ENCODE results near the gene EFNA2.
A peak's percentile ranks its signal among the peaks of the same experiment; 100 is the strongest.

EFNA2 gene

DNA sequence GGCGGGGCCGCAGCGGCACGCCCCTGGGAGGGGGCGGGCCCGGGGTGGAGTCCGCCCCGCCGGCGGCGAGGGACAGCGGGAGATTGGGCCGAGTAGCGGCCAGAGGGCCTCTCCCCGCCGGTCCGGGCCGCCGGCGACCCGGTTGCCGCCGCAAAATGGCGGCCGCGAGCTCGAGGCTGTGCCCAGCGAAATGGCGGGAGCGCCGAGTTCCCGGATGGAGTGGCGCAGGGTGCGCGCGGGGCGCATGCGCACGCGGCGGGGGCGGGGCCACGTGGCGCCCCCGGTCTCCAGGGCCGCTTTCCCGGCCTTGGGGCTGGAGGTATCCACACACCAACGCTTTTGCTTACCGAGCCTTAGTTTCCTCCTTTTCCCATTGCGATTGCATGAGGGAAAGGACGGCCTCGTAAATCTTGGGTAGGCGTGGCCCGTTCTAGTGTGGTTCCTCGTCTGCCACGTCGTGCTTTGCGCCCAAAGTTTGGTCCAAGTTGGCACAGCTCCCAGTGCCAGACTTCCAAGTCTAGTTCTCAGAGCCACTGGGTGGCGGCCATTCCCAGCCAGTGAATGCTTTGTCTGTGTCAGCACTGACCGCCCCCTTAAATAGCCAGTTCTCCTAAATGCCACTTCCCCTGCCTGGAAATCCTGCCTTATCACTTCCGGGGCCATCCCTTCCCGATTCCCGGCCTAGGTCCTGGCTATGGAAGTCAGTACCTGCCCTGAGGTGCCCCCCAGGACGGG lies 16.0 kb upstream of the EFNA2 start:
- Mint-ChIP-seq H3K27ac (peak overlapping the region; percentile 97), H3K9me3 (no peaks in the 10 kb centered on the region), H3K4me3 (peak overlapping the region; percentile 84 to 90), H3K36me3 (peaks cover 39 to 49% of the 10 kb centered on the region in 2 donors), H3K4me1 (peaks cover 68 to 89% of the 10 kb centered on the region in 2 donors), H3K27me3 (no peaks in the 10 kb centered on the region)
- DNase-seq (peak; percentile 79), ATAC-seq (replicated peaks) (peak; percentile 22 to 28)

GRCh38 chr19:1270213-1270853 lies 15.3 kb upstream of the EFNA2 start:
- H3K9me3 Mint-ChIP-seq: no peaks in the 10 kb centered on the region
- DNase-seq (no peak), ATAC-seq (replicated peaks) (no peak)
- peak overlapping the region; percentile 97 for H3K27ac Mint-ChIP-seq
- H3K4me3 Mint-ChIP-seq: peak overlapping the region; percentile 84 to 90
- H3K4me1 Mint-ChIP-seq: peaks cover 63 to 84% of the 10 kb centered on the region in 2 donors
- H3K36me3 Mint-ChIP-seq: peaks cover 42 to 52% of the 10 kb centered on the region in 2 donors
- no peaks in the 10 kb centered on the region for H3K27me3 Mint-ChIP-seq

DNA sequence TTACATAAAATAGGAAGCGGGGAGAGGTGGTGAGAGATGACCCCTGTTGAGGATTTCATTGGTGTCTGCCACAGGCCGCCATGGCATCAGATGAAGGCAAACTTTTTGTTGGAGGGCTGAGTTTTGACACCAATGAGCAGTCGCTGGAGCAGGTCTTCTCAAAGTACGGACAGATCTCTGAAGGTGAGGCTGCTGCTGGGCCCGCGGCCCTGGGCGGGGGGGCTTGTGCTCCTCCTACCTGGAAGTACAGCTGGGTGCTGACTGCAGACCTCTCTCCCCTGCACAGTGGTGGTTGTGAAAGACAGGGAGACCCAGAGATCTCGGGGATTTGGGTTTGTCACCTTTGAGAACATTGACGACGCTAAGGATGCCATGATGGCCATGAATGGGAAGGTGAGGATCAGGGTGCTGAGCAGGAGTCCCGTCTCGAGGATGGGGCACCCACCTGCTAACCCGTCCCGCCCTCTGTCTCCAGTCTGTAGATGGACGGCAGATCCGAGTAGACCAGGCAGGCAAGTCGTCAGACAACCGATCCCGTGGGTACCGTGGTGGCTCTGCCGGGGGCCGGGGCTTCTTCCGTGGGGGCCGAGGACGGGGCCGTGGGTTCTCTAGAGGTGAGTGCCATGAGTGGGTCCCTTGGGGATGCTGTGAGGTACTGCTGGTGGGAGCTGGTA lies 14.7 kb upstream of the EFNA2 start:
- Mint-ChIP-seq H3K9me3 (no peaks in the 10 kb centered on the region), H3K27ac (peak overlapping the region; percentile 97), H3K4me3 (peak overlapping the region; percentile 84 to 90), H3K4me1 (peaks cover 58 to 77% of the 10 kb centered on the region in 2 donors), H3K36me3 (peaks cover 42 to 52% of the 10 kb centered on the region in 2 donors), H3K27me3 (no peaks in the 10 kb centered on the region)
- DNase-seq: no peak
- no peak for ATAC-seq (replicated peaks)

DNA sequence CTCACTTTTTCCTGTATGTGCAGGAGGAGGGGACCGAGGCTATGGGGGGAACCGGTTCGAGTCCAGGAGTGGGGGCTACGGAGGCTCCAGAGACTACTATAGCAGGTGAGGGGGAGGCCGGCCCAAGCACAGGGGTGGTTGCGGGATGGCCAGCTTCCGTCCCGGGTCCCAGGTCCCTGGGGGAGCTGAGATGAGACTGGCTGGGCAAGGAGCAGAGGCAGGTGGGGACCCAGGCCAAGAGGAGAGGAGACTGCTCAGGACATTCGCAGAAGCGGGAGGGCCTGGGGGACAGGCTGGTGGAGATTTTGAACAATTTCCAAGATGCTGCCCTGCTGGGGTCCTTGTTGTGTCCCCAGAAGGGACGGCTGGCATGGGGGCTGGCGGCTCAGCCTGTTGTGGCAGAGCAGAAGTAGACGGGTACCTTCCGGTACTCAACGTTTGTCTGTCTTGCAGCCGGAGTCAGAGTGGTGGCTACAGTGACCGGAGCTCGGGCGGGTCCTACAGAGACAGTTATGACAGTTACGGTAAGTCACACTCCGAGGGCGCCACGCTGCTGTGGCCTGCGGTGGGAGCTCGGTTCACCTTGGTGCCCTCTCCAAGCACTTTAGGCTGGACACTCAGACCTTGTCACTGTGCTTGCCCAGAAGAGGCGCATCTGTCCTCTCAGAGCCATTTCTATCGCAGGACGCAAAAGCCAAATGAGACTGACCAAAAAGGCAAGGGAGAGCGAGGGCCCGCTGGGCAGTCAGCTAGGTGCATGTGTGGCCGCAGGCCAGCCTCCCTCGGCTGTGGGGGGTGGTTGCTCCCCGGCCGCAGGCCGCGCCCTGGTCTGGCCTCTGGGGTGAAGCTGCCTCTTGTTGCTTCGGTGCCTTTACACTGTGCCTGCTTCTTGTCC lies 13.9 kb upstream of the EFNA2 start:
- H3K27me3 Mint-ChIP-seq: no peaks in the 10 kb centered on the region
- H3K4me1 Mint-ChIP-seq: peaks cover 59 to 79% of the 10 kb centered on the region in 2 donors
- H3K36me3 Mint-ChIP-seq: peaks cover 46 to 57% of the 10 kb centered on the region in 2 donors
- peak overlapping the region; percentile 97 for H3K27ac Mint-ChIP-seq
- no peaks in the 10 kb centered on the region for H3K9me3 Mint-ChIP-seq
- peak overlapping the region; percentile 84 to 90 for H3K4me3 Mint-ChIP-seq
- no peak for DNase-seq
- no peak for ATAC-seq (replicated peaks)

GRCh38 chr19:1272423-1273262 lies 13.0 kb upstream of the EFNA2 start:
- H3K9me3 Mint-ChIP-seq: no peaks in the 10 kb centered on the region
- DNase-seq: no peak
- H3K36me3 Mint-ChIP-seq: peaks cover 49 to 59% of the 10 kb centered on the region in 2 donors
- H3K4me1 Mint-ChIP-seq: peaks cover 55 to 79% of the 10 kb centered on the region in 2 donors
- no peak for ATAC-seq (replicated peaks)
- peak overlapping the region; percentile 6 to 25 for H3K4me3 Mint-ChIP-seq
- H3K27ac Mint-ChIP-seq: peak overlapping the region; percentile 25
- no peaks in the 10 kb centered on the region for H3K27me3 Mint-ChIP-seq

DNA sequence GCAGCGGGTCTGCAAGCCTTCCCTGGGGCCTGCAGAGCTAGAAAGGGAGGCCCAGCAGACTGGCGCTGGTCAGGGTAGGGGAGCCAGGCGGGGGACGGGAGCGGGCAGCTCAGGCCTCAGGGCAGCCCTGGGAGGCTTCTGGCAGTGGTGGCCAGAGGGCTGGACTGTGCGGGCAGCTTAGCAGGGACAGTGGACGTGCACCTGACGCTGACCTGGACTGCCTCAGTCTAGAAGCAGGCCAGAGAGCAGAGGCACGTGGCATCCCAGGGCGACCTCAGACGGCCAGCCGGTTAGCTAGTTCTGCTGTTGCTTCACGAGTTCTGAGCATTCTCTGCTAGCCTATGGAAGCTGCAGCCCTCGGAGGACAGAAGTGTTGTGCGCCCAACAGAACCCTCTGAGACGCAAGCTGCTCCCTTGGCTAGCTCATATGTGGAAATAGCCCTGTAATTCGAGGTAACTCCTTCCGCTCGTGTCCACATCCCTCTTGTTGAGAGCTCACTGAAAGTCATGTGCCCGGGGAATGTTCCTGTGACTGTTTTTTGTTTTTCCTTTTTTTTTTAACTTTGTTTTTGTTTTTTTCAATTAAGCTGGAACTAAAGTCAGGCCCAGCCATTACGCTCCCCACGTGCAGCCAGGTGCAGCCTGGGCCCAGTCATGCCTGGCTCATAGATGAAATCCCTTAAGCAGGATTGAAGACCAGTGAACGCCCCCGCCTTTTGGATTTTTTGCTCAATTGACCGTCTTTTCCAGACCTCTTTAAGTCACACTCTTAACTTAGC lies 12.2 kb upstream of the EFNA2 start:
- Mint-ChIP-seq H3K9me3 (no peaks in the 10 kb centered on the region), H3K4me3 (peak overlapping the region; percentile 75 to 93), H3K27me3 (no peaks in the 10 kb centered on the region), H3K27ac (peak overlapping the region; percentile 84), H3K4me1 (peaks cover 51 to 78% of the 10 kb centered on the region in 2 donors), H3K36me3 (peaks cover 55 to 65% of the 10 kb centered on the region in 2 donors)
- ATAC-seq (replicated peaks) (no peak), DNase-seq (no peak)

GRCh38 chr19:1274081-1274851 lies 11.4 kb upstream of the EFNA2 start:
- Mint-ChIP-seq H3K36me3 (peaks cover 58 to 67% of the 10 kb centered on the region in 2 donors), H3K27ac (peak overlapping the region; percentile 96), H3K27me3 (no peaks in the 10 kb centered on the region), H3K9me3 (no peaks in the 10 kb centered on the region), H3K4me3 (peak overlapping the region; percentile 87 to 93), H3K4me1 (peaks cover 46 to 71% of the 10 kb centered on the region in 2 donors)
- DNase-seq: no peak
- ATAC-seq (replicated peaks): no peak

DNA sequence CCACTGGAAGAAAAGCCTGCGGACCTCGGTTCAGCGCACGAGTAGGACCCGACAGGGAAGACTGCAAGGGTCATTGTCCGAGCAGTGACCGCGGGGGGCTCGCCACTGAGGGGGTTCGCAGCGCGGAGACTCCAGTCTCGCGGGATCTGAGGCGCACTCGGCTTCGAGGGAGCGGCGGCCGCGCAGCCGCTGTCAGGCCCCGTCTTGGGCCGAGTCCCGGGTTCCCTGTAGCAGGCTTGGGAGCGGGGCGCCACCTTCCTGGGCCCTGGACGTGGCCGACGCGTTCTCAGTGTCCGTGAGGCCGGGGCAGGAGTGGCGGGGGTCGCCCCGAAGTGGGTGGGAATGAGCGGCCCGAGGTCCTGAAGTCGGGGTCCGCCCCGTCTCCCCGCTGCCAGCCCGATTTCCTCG lies 10.8 kb upstream of the EFNA2 start:
- H3K36me3 Mint-ChIP-seq: peaks cover 62 to 71% of the 10 kb centered on the region in 2 donors
- peak overlapping the region; percentile 87 to 93 for H3K4me3 Mint-ChIP-seq
- DNase-seq (no peak), ATAC-seq (replicated peaks) (no peak)
- no peaks in the 10 kb centered on the region for H3K9me3 Mint-ChIP-seq
- H3K4me1 Mint-ChIP-seq: peaks cover 50 to 76% of the 10 kb centered on the region in 2 donors
- H3K27ac Mint-ChIP-seq: peak overlapping the region; percentile 96
- no peaks in the 10 kb centered on the region for H3K27me3 Mint-ChIP-seq

DNA sequence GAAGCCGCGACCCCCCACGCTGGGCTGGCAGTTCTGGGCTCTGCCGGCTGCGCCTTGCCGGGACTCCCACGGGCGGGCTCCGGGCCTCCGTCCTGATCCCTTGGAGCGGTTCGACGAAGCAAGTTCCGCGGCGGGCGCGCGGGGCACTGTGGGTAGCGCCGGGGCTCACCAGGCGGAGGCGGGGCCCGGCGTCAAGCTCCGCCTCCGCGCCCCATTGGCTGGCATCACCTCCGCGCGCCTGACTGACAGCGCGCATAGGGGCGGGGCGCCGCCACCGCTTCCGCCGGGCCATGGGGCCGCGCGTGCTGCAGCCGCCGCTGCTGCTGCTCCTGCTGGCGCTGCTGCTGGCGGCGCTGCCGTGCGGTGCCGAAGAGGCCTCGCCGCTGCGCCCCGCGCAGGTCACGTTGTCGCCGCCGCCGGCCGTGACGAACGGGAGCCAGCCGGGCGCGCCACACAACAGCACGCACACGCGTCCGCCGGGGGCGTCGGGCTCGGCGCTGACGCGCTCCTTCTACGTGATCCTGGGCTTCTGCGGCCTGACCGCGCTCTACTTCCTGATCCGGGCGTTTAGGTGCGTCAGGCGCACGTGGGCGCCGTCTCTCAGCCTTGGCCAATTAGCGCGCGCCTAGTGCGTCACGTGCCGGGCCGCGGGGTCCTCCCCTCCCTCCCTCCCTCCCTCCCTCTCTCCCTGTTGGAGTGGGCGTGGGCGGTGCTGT lies 10.3 kb upstream of the EFNA2 start, which contains the start of gene FAM174C:
Gene FAM174C (plus strand): TSS at position 271 of the 716 bp plus-strand sequence. CDS start 20 bp downstream, at position 291.
- Mint-ChIP-seq H3K27me3 (no peaks in the 10 kb centered on the region), H3K36me3 (peaks cover 63 to 71% of the 10 kb centered on the region in 2 donors), H3K27ac (peak within 1 kb of the TSS; percentile 98), H3K4me1 (peaks cover 51 to 76% of the 10 kb centered on the region in 2 donors), H3K9me3 (no peaks in the 10 kb centered on the region), H3K4me3 (peak within 1 kb of the TSS; percentile 90 to 93)
- peak; percentile 88 to 90 for ATAC-seq (replicated peaks)
- DNase-seq: peak; percentile 95

DNA sequence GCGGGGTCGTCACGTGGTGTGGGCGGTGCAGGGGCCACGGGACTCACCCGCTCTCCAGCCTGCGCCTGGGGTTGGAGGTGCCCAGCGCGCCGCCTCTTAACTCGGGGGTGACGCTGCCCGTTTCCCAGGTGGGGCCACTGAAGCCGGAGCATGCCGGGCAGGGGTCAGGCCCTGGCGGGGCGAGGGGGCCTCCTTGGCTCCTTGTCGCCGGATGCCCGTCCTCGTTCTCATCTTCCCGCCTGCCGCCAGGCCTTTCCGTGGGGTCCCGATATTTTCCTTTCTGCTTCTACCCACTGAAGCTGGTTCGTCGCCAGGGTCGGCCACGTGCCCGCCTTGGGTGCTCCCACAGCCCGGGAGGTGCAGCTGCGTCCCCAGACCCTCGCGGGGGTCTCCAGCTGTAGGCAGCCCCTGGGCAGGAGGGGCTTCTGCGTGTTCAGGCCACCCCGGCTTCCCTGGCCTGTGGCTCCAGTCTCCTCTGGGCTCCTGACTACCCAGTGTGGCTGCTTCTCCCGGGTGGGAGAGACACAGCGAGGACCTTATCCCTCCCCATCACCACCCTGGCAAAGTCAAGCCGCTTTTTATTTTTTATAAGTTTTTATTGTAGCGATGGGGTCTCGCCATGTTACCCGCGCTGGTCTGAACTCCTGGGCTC lies 9.6 kb upstream of the EFNA2 start:
- ATAC-seq (replicated peaks): peak in 1 of 2 donors; percentile 66
- H3K9me3 Mint-ChIP-seq: no peaks in the 10 kb centered on the region
- H3K4me3 Mint-ChIP-seq: peak overlapping the region; percentile 90 to 93
- no peaks in the 10 kb centered on the region for H3K27me3 Mint-ChIP-seq
- H3K27ac Mint-ChIP-seq: peak overlapping the region; percentile 98
- DNase-seq: no peak
- H3K4me1 Mint-ChIP-seq: peaks cover 46 to 71% of the 10 kb centered on the region in 2 donors
- H3K36me3 Mint-ChIP-seq: peaks cover 58 to 65% of the 10 kb centered on the region in 2 donors

- Mint-ChIP-seq H3K27me3 (peaks cover 0 to 2% of the 10 kb centered on the region in 2 donors), H3K4me3 (peak overlapping the region; percentile 90 to 93), H3K36me3 (peaks cover 53 to 63% of the 10 kb centered on the region in 2 donors), H3K27ac (peak overlapping the region; percentile 98), H3K4me1 (peaks cover 42 to 66% of the 10 kb centered on the region in 2 donors), H3K9me3 (no peaks in the 10 kb centered on the region)
- DNase-seq (no peak), ATAC-seq (replicated peaks) (no peak)
These were observed 9.0 kb upstream of the EFNA2 start for GRCh38 chr19:1276628-1277022.
